ENCODE measurements around the gene ABCA2.
"Not testable (repeated sequence)": the region's sequence is repeated elsewhere in the genome, so short reads cannot be mapped to it uniquely, and the experiment has no call there.

The ABCA2 gene

DNA sequence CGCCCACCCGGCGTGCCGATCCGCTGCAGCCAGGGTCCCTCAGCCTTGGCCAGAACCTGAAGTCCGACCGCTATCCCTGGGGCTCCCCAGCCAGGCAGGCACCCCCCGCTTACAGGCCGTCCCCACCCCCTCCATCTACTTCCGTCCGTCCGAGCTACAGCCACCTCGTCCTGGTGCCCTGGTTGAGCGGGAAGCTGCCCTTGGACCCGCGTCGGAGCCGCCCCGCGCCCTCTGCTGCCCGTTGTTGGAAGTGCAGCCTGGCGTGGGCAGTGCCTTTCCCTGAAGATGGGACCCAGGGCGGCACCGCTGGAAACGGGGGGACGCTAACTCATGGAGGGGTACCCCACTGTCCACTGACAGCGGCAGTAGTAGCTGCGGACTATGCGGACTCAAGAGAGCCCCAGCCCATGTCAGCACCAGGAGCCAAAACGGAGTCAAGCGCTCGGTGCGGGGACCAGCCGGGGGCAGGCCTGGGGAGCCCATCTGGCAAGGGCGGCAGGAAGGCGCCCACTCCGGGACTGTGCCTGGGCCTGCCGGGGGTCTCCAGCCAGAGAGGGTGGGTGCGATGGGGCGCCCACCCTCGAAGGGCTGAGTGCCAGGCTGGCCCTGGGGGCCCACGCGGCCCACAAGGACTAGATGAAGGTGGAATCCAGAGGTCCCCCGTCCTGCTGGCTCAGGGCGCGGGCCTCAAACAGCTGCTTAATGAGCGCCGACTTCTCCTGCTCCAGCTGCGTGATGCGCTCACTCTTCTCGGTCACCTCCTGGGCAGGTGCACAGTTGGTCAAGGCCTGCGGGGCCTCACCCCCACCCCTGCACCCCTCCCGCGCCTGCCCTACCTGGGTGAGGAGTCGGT, 36.2 kb upstream of the ABCA2 start:
- peak; percentile 76 for DNase-seq

DNA sequence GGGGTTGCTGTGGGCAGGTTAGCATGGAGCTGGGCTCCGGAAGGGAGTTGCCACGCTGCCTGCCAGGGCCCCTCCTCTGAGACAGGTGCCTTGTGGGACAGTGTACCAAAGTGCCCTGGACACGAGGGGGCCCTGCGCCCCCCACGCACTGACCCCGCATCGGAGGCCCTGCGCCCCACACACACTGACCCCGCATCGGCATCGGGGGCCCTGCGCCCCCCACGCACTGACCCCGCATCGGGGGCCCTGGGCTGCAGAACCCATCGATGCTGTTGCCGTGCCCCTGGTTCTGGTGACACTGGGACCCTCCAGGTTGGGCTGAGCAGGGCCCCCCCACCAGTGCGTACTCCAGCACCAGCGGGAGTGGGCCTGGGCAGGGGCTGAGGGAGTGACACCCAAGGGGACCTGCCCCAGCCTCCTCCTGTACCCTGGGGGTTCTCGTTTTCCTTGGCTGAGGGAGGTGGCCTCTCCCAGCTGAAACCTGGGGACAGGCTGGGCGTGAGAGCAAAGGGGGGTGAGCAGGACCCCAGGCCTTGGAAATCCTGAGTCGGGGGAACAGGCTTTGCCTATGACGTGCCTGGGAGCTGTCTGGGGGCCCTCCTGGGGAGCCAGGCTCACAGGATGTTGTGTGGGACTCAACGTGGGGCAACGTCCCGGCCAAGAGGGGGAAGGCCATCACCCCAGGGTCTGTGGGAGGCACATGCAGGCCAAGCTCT, 35.4 kb upstream of the ABCA2 start:
- DNase-seq = no peak

DNA sequence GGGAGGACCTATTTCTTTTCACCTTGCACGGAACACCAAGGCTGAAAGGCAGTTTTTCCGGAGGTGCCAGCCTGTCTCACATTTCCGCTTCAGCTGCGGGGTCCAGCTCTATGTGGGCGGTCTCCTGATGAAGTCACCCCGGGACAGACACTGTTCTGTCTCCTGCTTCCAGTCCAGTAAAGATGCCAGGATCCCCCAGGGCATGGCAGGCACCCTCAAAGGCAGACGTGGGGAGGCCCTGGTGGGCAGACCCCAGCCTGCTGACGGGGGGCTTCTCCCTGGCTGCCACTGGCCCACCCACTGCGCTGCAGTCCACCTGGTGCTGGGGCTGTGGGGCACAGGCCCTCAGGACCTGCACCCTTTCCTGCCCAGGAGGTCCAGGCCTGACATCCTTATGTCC, 34.8 kb upstream of the ABCA2 start:
- DNase-seq = not testable (repeated sequence)

DNA sequence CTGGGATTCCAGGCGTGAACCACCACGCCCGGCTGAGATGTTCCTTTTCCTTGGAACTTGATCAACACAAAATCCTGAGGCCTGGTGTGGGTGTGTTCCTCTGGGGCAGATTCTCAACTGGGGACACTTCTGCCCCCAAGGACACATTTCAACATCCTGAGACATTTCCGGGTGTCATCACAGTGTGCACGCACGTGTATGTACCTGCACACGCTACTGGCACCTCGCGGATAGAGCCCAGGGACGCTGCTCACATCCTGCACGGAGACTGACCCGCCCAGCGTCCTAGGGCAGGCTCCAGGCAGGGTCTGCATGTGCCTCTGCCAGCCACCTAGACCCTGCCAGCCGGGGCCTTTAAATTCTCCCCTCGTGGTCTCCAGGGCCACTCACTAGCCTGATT, 34.3 kb upstream of the ABCA2 start:
- DNase-seq = no peak

DNA sequence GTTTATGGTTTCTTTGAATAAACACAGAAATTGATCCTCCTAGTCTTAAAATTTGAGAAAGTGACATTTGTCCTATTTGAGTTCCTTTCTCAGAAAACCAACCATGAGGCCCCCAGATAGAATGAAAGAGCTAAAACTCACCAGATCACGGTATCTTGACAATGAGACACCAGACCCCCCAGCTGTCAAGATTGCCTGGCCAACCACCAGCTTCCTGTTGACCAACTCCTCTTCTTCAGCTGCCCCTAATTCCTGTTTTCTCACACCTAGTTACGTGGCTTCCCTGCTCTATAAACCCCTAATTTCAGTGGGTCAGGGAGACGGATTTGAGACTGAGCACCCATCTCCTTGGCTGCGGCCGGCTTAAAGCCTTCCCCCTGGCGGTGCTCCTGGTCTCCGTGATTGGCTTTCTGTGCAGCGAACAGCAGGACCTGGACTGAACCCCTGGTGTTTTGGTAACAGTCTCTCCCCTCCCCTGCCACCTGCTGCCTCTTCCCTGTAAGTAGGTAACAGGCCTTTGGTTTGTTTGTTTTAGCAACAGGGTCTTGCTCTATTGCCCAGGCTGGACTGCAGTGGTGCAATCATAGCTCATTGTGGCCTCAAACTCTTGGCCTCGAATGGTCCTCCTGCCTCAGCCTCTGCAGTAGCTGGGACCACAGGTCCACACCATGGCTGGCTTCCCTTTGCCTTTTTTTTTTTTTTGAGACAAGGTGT, 30.6 kb upstream of the ABCA2 start:
- no peak for DNase-seq

DNA sequence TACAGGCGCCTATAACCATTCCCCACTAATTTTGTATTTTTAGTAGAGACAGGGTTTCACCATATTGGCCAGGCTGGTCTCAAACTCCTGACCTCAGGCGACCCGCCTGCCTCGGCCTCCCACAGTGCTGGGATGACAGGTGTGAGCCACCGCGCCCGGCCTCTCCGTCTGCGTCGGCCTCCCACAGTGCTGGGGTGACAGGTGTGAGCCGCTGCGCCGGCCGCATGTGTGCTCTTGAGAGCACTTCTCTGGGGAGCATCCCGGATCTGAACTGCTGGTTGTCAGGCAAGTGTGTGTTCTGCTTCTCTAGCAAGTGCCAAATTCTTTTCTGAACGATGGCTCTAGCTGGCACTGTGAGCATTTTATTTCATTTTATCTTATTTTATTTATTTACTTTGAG, 29.5 kb upstream of the ABCA2 start:
- no peak for DNase-seq

DNA sequence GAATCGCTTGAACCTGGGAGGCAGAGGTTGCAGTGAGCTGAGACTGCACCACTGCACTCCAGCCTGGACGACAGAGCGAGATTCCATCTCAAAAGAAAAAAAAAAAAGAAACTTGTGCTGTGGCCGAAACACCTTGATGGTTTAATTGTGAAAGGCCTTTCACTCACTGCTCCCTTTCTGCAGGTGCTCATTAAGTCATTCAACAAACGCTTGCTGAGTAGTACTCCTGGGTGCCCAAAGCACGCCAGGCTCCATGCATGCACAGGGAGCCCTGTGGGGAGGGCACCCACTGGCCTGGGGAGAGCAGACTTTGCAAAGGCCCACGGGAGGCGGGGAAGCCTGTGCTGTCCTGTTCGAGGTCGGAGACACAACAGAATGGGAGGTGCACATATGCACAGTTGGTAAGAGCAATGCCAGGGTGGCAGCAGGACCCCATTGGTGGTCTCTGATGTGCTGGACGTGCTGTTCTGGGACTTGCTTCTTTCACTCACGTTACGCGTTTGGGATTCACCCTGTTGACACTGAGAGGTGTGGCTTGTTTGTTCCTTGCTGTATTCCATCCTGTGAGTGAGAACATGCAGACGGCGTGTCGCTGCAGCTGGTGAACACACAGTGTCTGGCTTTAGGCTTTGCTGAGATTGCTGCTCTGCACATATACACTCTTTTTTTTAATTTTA, 28.8 kb upstream of the ABCA2 start:
- DNase-seq = no peak

DNA sequence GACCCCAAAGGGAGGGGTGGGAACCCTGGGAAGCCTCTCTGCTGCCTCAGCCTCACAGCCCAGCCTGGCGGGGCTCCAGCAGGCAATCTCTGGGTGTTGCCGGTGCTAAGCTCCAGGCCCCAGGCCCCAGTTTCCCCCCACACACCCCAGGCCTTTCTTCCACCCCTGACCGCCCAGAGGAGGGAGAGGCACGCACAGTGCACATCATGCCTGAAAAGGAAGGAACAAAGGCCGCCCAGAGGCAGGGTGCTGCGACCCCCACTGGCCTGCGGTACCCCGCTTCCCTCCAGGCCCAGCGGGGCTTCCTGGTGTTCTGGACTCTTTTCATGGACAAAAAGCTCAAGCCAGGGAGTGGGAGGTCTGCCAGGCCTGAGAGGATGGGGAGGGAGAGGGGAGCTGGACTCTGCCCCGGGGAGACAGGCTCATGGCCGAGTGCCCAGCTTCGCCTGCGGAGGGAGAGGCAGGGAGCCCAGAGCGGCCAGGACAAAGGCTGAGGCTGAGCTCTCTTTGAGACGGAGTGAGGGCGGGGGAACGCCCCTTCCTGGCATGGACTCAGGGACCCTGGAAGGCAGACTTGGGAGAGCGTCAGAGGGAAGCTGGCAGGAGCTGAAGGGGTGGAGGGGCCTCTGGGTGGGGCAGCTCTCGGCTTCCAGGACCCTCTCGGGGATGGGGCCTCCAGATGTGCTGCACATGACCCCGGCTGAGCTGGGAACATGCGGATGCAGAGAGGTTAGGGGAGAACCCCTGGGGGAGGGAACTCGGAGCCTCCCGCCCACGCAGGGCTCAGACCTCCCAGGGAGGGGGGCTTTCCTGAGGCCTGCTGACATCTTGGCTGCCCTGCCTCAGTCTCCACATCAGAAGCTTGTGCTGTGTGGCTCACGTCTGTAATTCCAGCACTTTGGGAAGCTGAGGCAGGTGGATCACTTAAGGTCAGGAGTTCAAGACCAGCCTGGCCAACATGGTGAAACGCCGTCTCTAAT, 27.6 kb upstream of the ABCA2 start:
- DNase-seq = no peak

DNA sequence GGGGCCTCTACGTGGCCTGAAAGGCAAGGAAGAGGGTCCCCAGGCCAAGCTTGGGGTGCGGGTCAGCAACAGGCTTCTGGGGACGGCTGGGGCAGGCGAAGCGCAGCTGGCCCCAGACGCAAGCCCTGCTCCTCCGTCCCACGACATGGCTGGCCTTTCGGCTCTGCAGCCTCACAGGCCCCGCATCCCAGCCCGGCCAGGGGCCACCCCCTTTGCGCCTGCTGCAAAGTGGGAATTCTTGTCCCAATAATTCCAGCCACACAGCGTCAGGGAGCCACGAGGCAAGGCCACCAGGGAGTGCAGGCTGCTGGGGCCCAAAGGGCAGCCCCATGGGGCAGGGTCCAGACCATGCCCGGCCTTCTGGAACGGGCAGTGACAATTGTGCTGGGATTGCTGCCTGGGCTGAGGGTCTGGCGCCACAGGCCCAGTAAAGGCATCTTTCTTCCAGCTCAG, 26.9 kb upstream of the ABCA2 start:
- DNase-seq = no peak

DNA sequence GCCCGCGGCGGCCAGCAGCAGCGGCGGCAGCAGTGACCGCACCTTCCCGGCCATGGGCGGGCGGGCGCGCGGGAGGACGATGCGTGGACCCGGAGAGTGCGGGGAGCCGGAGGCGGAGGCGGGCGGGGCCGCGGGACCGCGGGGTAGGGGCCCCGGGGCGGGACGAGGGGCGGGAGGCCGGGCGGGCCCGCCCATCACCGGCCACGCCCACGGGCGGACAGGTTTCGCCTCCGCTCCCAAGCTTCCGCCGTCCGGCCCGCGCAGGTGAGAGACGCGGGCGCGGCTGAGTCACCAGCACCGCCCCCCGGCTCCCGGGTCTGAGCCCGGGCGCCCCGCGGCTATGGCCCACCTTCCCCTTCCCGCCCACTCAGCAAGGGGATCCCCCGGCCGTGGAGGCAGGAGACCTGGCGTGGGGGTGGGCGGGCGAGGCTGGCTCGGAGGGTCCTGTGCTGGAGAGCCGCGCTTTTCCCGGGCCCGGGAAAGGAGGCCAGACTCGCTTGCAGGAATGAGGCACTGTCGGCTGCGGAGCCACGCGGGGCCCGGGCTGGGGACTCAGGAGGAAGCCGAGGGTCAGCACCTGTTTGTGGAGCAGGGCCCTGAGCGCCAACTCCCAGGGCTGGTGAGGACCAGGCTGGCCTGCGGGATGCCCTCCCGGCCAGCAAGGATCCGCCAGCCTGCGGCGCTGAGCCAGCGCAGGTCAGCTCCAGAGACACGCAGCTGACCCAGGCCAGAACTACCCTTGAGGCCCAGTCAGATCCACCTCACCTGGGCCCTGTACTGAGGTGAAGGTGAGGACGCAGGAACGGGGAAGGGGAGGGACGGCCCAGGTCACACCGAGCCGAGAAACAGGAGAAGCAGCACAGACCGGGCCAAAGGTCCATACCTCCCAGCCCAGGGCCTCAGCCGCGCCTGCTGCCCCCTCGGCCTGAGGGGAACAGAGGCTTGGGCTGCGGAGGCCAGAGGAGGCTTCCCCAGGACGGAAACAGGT, 26.2 kb upstream of the ABCA2 start, which contains the start of gene ENTPD2:
Gene ENTPD2 (minus strand): TSS at position 118 of the 988 bp plus-strand sequence. CDS start 64 bp downstream, at position 54.
- DNase-seq = peak; percentile 65

DNA sequence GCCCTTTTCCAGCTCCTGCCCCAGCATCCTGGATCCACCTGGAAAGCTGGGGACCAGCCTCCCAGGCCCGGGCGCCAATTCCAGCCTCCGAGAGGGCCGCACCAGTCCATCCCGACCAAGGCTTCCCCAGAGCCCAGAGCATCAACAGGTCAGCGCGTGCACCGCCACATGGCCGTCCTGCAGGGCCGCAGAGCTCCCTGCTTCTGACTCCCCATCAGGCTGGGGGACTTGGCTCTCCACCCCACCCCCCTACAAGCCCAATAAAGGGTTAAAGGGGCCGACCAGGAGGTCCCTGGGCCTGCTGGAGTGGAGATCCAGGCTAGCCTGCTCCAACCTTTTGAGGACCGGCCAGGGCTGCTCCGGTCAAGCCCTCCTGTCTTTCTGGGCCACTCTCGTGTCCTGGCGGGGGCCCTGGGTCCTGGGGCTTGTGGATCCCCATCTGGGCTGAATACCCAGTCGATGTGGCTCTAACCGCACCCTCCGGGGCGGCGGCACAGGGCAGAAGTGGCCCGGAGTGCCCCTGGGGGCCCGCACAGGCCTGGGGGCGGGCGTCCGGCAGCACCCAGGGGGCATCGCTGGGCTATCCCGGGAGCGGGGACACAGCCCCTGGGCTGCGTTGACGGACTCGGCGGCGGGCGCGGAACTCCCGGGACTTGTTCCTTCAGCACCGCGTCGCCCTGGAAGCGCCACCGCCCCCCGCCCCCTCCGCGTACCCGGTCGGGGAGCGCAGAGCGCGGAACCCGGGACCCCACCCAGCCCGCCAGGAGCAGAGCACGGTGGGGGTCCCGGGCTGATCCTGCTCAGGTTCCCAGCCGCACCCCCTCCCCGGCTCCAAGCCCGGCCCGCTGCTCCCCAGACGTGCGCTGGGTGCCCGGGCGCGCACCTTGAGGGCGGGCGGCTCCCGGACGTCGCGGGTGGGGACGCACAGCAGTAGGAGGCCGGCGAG, 25.2 kb upstream of the ABCA2 start:
- DNase-seq = no peak

DNA sequence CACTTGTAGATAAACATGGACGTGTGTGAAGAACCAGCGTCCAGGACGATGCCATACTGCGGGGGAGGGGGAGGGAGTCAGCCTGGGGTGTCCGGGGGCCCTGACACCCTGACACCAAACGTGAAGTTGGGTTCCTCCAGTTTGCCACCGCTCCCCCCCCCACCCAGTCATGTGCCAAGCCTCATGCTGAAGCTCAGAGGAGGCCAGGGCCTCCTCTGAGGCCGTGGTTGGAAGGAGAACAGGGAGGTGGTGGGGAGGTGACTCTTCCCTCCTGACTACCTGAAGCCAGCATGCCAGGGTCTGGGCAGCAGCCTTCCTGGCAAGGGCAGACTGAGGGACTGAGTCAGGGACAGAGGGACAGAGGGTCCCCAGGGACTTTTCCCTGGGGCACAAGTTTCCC, 24.3 kb upstream of the ABCA2 start:
- no peak for DNase-seq

DNA sequence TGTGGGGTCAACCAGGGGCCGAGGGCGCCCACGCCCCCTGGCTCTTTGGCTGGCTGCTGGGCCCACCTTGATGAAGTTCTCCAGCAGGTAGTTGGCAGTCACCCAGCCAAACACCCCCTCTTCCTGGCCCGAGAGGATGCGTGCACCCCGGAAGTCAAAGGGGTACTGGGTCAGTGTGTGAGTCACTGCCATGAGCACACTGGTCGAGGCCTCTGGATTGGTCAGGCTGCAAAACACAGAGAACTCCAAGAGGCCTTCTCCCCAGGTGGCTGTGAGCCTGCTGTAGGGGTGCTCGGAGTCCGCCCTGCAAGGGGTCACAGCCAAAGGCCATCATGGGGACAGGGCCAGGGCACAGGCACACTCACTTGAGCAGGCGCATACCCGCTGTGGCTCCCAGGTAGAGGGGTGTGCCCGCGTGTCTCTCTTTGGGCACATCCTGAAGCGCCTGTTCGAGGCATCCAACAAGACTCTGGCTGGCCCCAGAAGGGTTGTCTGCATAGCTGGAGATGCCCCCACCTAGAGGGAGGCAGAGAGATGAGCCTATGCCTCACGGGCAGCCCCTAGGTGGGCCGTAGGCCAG, 23.2 kb upstream of the ABCA2 start:
- no peak for DNase-seq

DNA sequence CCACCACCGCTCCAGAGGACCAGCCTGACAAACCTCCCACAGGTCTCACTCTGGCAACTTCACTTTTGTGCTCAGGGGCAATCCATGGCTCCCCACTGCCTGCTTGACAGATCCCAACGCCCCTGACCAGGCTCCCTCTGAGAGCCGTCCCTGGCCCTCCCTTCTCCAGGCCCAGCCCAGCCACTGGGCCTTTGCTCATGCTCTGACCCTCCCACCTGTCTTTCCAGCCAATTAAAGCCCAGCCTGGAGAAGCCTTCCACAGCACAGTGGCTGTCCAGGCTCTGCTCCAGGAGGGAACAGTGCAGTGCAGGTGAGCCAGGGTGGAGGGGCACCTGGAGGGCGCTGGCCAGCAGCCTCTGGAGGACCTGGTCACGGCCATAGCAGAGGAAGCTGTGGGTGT, 22.5 kb upstream of the ABCA2 start:
- DNase-seq = no peak

DNA sequence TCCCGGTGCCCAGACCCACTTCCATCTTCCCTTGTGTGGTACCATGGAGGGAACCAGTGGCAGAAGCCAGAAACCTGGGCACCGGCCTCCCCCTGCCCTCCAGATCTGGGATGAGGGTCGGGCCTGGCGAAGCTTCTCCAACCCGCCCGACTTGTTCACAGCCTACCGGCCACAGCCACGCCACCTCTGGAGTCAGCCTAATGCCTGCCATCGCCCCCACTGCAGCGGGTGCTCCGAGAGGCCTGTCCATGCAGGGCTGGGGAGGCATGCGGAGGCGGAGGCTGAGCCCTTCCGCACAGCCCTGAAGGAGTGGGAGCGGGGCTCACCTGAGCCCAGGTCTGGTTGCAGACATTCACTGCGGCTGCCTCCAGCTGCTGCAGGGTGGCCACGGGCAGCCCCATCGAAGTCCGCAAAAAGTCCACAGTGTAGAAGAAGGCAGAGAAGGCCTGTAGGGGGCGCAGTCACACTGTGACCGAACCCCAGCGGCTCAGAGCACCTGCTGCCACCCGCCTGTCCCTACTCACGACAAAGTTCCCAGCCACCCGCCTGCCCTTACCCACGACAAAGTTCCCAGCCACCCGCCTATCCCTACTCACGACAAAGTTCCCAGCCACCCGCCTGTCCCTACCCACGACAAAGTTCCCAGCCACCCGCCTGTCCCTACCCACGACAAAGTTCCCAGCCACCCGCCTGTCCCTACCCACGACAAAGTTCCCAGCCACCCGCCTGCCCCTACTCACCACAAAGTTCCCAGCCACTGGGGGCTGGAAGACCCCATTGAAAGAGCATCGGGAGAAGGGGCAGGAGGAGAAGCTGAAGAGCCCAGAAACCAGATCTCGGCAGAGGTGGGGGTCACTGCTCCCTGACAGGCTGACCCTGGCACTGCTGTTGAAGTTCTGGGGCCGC, 21.8 kb upstream of the ABCA2 start:
- DNase-seq = peak; percentile 81

DNA sequence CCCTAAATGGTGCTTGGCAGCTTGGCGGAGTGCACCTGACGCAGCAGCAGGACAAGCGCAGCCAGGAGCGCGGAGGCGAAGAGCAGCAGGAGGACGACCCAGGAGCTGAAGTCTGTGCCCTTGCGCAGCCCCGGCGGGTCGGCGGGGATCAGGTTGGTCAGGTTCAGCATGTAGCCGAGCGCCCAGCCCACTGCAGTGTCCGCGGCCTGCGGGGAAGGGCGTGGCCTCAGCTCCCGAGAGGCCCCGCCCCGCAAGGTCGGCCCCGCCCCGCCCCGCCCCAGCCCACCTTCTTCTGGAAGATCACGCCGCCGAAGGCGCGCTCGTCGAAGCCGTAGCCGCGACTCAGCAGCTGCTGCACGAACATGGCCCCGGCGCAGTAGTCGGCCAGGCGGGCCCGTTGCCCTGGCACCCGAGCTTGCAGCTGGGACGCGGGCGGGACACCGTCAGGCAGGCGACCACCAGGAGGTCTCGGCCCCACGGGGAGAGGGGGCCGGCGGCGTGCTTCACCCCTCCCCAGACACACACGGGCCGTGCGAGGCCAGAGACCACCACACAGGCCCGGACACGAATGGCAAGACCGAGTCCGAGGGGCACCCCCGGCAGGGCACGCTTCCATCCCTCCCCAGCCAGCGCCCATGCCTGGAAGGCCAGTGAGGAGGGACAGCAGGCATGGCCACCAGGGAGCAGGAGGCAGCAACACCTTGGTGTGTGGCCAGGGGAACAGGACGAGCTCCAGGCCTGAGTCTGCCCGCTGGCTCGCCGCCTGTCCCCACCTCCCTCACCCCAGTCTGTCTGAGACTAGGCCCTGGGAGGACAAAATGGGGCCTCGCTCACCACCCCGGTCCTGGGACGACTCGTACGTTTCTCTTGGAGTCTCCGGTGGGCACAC, 20.9 kb upstream of the ABCA2 start:
- DNase-seq = no peak

Measured in stimulated activated CD4-positive, alpha-beta T cell treated with anti-CD3 and anti-CD28 coated beads, Interleukin-15, amount 100 ng/mL, for 24 hours (primary cell).